Measurements from ENCODE around the gene INTS6.

- TF ChIP-seq CTCF (conservative IDR thresholded peaks at IDR 0.05 in 1 of 2, IDR thresholded peaks at IDR 0.05 in 1 of 2; ENCODE audit: extremely low read depth in 1 of 2, insufficient read depth in 1 of 2, low read depth in 1 of 2, low read length in 2 of 2) (no peak), EZH2 (IDR thresholded peaks at IDR 0.05; ENCODE audit: borderline replicate concordance, low read length) (no peak)
These were observed 3.8 kb downstream of the INTS6 start for GRCh38 chr13:51449018-51449417.
